GM12878 (cell line): ENCODE measurements around the gene RECK. TPM values are rescaled to one million over a fixed set of nuclear protein-coding genes. Genes with fewer than 3 reads are reported as not detected.

Experiments used
- ATAC-seq: fragments of 200-7000 bp; cut with Tn5 transposase; 3 replicates; pipeline ENCODE4 v1.9.1; 2020; ENCODE audit warnings: mild to moderate bottlenecking, moderate library complexity
- BruUV-seq: library from RNA; stranded (reverse); fragments of 400-500 nt; replicated peaks from 2 replicates; lab custom pipeline; 2021; lab: Mats Ljungman, UMichigan
- CTCF ChIA-PET: fragments of 300-600 bp; sonication (Branson Sonifier 250); formaldehyde crosslinking; extraction: SDS; loops from one replicate; lab custom pipeline; 2021; ENCODE audit warnings: inconsistent platforms; lab: Yijun Ruan, JAX
- POLR2A ChIA-PET: fragments of 350-600 bp; formaldehyde crosslinking; extraction: SDS; loops from one replicate; lab custom pipeline; 2021; ENCODE audit warnings: inconsistent platforms; lab: Charles Lee
- RAD21 ChIA-PET: fragments of 300-600 bp; sonication (Branson Sonifier 250); formaldehyde crosslinking; loops from one replicate; lab custom pipeline; 2023; ENCODE audit warnings: antibody characterized with exemption; ENCODE audit not compliant: unreplicated experiment; lab: Charles Lee
- SMC1A ChIA-PET: fragments of 300-600 bp; sonication (Branson Sonifier 250); formaldehyde crosslinking; loops from one replicate; lab custom pipeline; 2023; ENCODE audit not compliant: unreplicated experiment, uncharacterized antibody; lab: Charles Lee
- DNase-seq: peaks from one replicate; pipeline ENCODE4 v3.0.0-alpha.2; 2011; ENCODE audit warnings: low read depth, low spot score
- FAIRE-seq: peaks from 3 replicates; lab custom pipeline; 2011; peaks lifted over from hg19 to GRCh38; lab: Jason Lieb, UNC
- H2AFZ ChIP-seq: 2 replicates; pipeline ENCODE4 v1.6.0; 2011; ENCODE audit warnings: low read depth, low read length, control low read depth; ENCODE audit not compliant: control insufficient read depth
- H3K27ac ChIP-seq: 2 replicates; pipeline ENCODE4 v1.5.1; 2011; ENCODE audit warnings: control low read depth; ENCODE audit not compliant: control insufficient read depth, insufficient read depth
- H3K27me3 ChIP-seq, 2 experiments: replicated peaks in 1 of 2; 2 replicates each; pipeline versions ENCODE4 v1.6.0 to v1.6.1; 2011; ENCODE audit warnings: low read length in 1 of 2; ENCODE audit not compliant: control insufficient read depth in 2 of 2, insufficient read depth in 2 of 2
- H3K36me3 ChIP-seq, 2 experiments: 2 replicates each; pipeline ENCODE4 v1.5.1; 2011; ENCODE audit warnings: low read length in 1 of 2; ENCODE audit not compliant: control insufficient read depth in 2 of 2, insufficient read depth in 2 of 2
- H3K4me1 ChIP-seq: 2 replicates; pipeline ENCODE4 v1.6.1; 2011; ENCODE audit warnings: mild to moderate bottlenecking, low read length, moderate library complexity, mixed read lengths; ENCODE audit not compliant: control insufficient read depth, insufficient read depth
- H3K4me2 ChIP-seq: 2 replicates; pipeline ENCODE4 v1.6.0; 2011; ENCODE audit warnings: control low read depth; ENCODE audit not compliant: control insufficient read depth, insufficient read depth
- H3K4me3 ChIP-seq: fragments of 200-600 bp; sonication (generic); 2 replicates; pipeline ENCODE4 v1.5.1; 2016
- H3K79me2 ChIP-seq: 2 replicates; pipeline ENCODE4 v1.6.0; 2011; ENCODE audit warnings: low read length; ENCODE audit not compliant: control insufficient read depth, insufficient read depth
- H3K9ac ChIP-seq: 2 replicates; pipeline ENCODE4 v1.8.0; 2011; ENCODE audit warnings: low read length, control low read depth, mixed read lengths; ENCODE audit not compliant: control insufficient read depth, insufficient read depth
- H3K9me3 ChIP-seq: replicated peaks from 3 replicates; pipeline ENCODE4 v1.5.1; 2011; ENCODE audit warnings: mild to moderate bottlenecking, low read length; ENCODE audit not compliant: control insufficient read depth, insufficient read depth
- H4K20me1 ChIP-seq: 2 replicates; pipeline ENCODE4 v1.6.0; 2011; ENCODE audit not compliant: control insufficient read depth, insufficient read depth
- CREM ChIP-seq: IDR thresholded peaks from 2 replicates; pipeline ENCODE4 v1.6.1; 2014; ENCODE audit warnings: antibody characterized with exemption, low read depth
- HCFC1 ChIP-seq: fragments of 150-350 bp; IDR thresholded peaks from 2 replicates; pipeline ENCODE4 v1.6.1; 2014; ENCODE audit warnings: low read length
- JUNB ChIP-seq: IDR thresholded peaks from 2 replicates; pipeline ENCODE4 v1.6.1; 2016; ENCODE audit warnings: antibody characterized with exemption, mild to moderate bottlenecking
- JUND ChIP-seq: IDR thresholded peaks from 2 replicates; pipeline ENCODE4 v1.6.1; 2012; ENCODE audit warnings: low read depth, mild to moderate bottlenecking, low read length, improper control_type of control experiment, moderate library complexity
- RBBP5 ChIP-seq: fragments of 200-600 bp; sonication (generic); conservative IDR thresholded peaks from 2 replicates; pipeline ENCODE4 v1.6.1; 2016
- YBX1 ChIP-seq: fragments of 450-650 bp; IDR thresholded peaks from 2 replicates; pipeline ENCODE4 v1.6.1; 2016; ENCODE audit warnings: antibody characterized with exemption
- ZZZ3 ChIP-seq: IDR thresholded peaks from 2 replicates; pipeline ENCODE4 v1.6.1; 2011; ENCODE audit warnings: low read depth; ENCODE audit not compliant: control insufficient read depth, insufficient read length
- WGBS: methylation state at CpG from one replicate; pipeline ENCODE4 v1.1.6; 2016; ENCODE audit warnings: low lambda C conversion rate; ENCODE audit not compliant: insufficient replicate concordance, insufficient coverage; ENCODE audit errors: missing lambda C conversion rate; 5-methylcytosine and 5-hydroxymethylcytosine counted together
- in situ Hi-C: fragments of 300-500 bp; cut with MboI; formaldehyde crosslinking; loops from 9 replicates; pipeline ENCODE4 v1.14.3; 2018; ENCODE audit warnings: mixed read lengths
- intact Hi-C: fragments of 100-400 bp; cut with micrococcal nuclease; formaldehyde crosslinking; loops from one replicate; pipeline ENCODE4 v1.14.2; 2022; ENCODE audit not compliant: unreplicated experiment
- polyA plus RNA-seq, 11 experiments: library from polyadenylated mRNA; depleted of rRNA in 4 of 11; unstranded in 6 of 11; stranded (reverse) in 5 of 11; fragments of >200 nt; fragmentation: Nextera tagmentation in 4 of 11; fragmentation: Illumina TruSeq in 1 of 11; extraction: Ambion mirVana in 4 of 11; extraction: Trizol in 1 of 11; gene quantifications; 1 replicate in 1 of 11; 2 replicates in 10 of 11; pipeline versions ENCODE4 v1.2.1 to v1.2.3, GENCODE V29; 2011 to 2016; ENCODE audit warnings: inconsistent platforms in 2 of 11, missing spikeins in 2 of 11, low read depth in 1 of 11
- total RNA-seq, 4 experiments: library from RNA; depleted of rRNA in 3 of 4; stranded (reverse); fragments of >200 nt in 3 of 4; fragmentation: Illumina TruSeq in 1 of 4; extraction: Trizol in 1 of 4; gene quantifications; 2 replicates each; pipeline versions ENCODE4 v1.2.1 to v1.2.3, GENCODE V29; 2013 to 2021
- TF ChIP-seq, protein P1 (sequence below): fragments of 450-650 bp; formaldehyde crosslinking; IDR thresholded peaks from 2 replicates; pipeline ENCODE4 v1.4.0; 2022; ENCODE audit warnings: mild to moderate bottlenecking, moderate library complexity

RECK gene
- total and polyA plus RNA-seq, 10 of the 15 experiments (the other 5 are each of a cell fraction or from before 2014, with no cell fraction given) = 0.02 to 0.40 (median 0.13) TPM

DNA sequence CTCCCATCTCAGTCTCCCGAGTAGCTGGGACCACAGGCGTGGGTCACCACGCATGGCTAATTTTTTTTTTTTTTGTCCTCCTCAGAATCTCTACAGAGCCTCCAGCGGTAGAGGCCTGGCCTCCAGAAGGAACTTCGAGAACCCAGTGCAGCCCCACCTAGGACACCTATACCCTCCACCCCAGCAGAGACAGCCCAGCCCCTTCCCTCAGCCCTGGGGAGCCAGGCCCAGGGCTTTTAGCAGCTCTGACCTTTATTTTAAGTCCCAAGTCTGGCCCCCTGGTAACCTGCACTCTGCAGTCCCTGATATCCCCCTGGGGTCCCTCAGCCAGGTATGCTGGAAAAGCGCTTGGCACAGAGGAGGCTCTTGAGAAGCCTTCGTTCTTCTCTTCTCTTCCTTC, 105.0 kb downstream of the RECK start:
- Histone ChIP-seq H3K27ac (no peak overlapping the region), H3K4me1 (peaks cover 45% of the 10 kb centered on the region), H3K27me3 (peaks cover 7 to 8% of the 10 kb centered on the region in 2 experiments; a peak in 3 of 4 replicates), H3K4me2 (no peak overlapping the region), H3K9ac (no peak overlapping the region), H3K4me3 (no peak overlapping the region), H3K36me3 (no peaks in the 10 kb centered on the region), H3K9me3 (peaks cover 4% of the 10 kb centered on the region; the same call in 1 of the 3 replicates), H2AFZ (no peak overlapping the region), H3K79me2 (no peaks in the 10 kb centered on the region), H4K20me1 (no peaks in the 10 kb centered on the region)
- no TSS peak for BruUV-seq
- SMC1A ChIA-PET = interaction anchor here (1.0 kb wide), 1 partner anchor 40 kb away, joined by 3 read pairs; no protein-coding TSS in a partner anchor
- DNase-seq = no peak
- no peak for ATAC-seq
- intact Hi-C loops (no loop called here), in situ Hi-C loops (no loop called here)
- FAIRE-seq = no peak
- 91% methylated on average over 7 of the region's 7 CpGs for WGBS
- RAD21 ChIA-PET = interaction anchor here (0.6 to 1.1 kb wide), 2 partner anchors 11 to 25 kb away, joined by 3 read pairs; no protein-coding TSS in a partner anchor
- POLR2A ChIA-PET = no interaction called here
- CTCF ChIA-PET = interaction anchor here (2.3 kb wide), 1 partner anchor 22 kb away, joined by 7 read pairs; no protein-coding TSS in a partner anchor
- TF ChIP-seq JUNB (no peak), ZZZ3 (no peak), HCFC1 (no peak), CREM (no peak), RBBP5 (no peak), JUND (no peak), YBX1 (no peak)
- TF ChIP-seq, protein P1, sequence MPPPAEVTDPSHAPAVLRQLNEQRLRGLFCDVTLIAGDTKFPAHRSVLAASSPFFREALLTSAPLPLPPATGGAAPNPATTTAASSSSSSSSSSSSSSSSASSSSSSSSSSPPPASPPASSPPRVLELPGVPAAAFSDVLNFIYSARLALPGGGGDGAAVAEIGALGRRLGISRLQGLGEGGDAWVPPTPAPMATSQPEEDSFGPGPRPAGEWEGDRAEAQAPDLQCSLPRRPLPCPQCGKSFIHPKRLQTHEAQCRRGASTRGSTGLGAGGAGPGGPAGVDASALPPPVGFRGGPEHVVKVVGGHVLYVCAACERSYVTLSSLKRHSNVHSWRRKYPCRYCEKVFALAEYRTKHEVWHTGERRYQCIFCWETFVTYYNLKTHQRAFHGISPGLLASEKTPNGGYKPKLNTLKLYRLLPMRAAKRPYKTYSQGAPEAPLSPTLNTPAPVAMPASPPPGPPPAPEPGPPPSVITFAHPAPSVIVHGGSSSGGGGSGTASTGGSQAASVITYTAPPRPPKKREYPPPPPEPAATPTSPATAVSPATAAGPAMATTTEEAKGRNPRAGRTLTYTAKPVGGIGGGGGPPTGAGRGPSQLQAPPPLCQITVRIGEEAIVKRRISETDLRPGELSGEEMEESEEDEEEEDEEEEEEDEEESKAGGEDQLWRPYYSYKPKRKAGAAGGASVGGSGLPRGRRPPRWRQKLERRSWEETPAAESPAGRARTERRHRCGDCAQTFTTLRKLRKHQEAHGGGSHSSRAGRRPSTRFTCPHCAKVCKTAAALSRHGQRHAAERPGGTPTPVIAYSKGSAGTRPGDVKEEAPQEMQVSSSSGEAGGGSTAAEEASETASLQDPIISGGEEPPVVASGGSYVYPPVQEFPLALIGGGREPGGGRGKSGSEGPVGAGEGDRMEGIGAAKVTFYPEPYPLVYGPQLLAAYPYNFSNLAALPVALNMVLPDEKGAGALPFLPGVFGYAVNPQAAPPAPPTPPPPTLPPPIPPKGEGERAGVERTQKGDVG (CRISPR knock-in tag) = no peak
